SKM-1 treated with dmso at 0.1 percent for 144 hours (cell line): ENCODE measurements around the gene RAB12.

Experiments
- DNase-seq: peaks from one replicate; lab custom pipeline; 2025; ENCODE audit not compliant: unreplicated experiment; lab: John Stamatoyannopoulos, UW

The RAB12 gene

GRCh38 chr18:8681196-8681595, 72.0 kb downstream of the RAB12 start:
- DNase-seq: no peak

DNA sequence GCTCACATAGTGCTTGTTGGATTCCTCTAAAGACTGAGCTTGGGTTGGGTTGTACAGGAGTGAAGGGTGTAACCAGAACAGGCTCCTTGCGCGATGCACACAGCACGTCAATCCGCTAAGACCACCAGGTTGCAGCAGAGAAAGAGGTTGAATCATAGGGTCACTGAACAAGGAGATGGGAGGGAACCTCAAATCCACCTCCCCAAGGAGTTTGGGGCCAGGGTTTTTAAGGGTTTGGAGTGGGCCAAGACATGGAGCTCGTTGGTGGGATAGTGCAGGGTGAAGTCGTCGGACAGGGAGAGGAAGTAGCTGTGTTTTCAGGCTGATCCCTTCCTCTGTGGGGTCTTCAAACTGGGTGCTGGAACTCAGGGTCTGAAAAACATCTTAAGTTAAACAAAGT, 75.3 kb downstream of the RAB12 start:
- DNase-seq: no peak

DNA sequence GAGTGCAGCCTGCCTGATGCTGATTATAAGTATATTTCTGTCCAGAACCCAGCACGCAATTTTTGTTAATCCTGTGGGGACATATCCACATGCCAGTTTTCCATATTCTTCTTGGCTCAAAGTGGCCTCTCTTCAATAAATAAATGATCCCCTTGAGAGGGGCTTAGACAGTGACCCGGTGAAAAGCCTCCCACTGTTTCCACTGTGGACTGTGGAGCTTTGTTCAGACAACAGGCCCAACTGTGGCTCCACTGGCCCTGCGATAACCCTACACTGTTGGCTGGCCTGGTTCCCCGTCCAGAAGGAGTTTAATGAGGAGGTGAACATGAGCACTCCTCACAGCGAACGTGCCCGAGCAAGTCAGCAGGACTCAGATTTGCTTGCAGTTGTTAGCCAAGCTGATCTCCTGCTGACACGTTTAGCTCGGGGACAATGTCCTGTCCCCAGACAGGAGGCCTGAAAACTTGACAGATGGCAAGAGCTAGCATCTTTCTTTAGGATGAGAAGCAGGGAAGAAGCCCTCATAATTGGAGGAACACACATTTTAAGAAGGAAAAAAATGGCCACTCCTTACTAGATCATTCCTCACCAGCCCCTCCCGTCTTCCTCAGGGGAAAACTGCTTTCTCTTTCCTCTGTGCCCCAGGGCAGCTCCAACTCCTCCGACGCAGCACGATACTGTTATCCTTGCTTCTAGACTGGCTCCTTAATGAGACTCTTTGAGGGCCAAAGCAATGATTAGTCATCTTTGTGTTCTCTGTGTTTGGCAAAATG, 76.1 kb downstream of the RAB12 start:
- no peak for DNase-seq

- no peak for DNase-seq
These were observed 76.6 kb downstream of the RAB12 start for GRCh38 chr18:8685914-8686216.

- no peak for DNase-seq
These were observed 77.4 kb downstream of the RAB12 start for GRCh38 chr18:8686611-8687010.

GRCh38 chr18:8688216-8688800, 79.1 kb downstream of the RAB12 start:
- DNase-seq: no peak

- DNase-seq: no peak
These were observed 79.6 kb downstream of the RAB12 start for GRCh38 chr18:8688816-8689215.
